H9 (cell line): Measurements from ENCODE around the gene TFAP2C. TPM values are rescaled to one million over a fixed set of nuclear protein-coding genes. Genes with fewer than 3 reads are reported as not detected.

Experiments used
- DNase-seq: peaks from one replicate; pipeline ENCODE4 v3.0.0-alpha.2; 2017
- H2AFZ ChIP-seq: one replicate; pipeline ENCODE4 v1.6.1; 2013; ENCODE audit warnings: mild to moderate bottlenecking, low read length, control low read depth, moderate library complexity
- H2AK5ac ChIP-seq: 2 replicates; pipeline ENCODE4 v1.6.1; 2013; ENCODE audit warnings: low read length, control low read depth, mixed read lengths; ENCODE audit not compliant: insufficient read length
- H2BK120ac ChIP-seq: one replicate; pipeline ENCODE4 v1.6.1; 2013; ENCODE audit warnings: low read depth, mild to moderate bottlenecking, low read length, control low read depth, inconsistent platforms; ENCODE audit not compliant: poor library complexity, severe bottlenecking
- H2BK12ac ChIP-seq: 2 replicates; pipeline ENCODE4 v1.6.1; 2013; ENCODE audit warnings: low read length, control low read depth, mixed read lengths, low read depth; ENCODE audit not compliant: insufficient read length
- H2BK15ac ChIP-seq: 2 replicates; pipeline ENCODE4 v1.6.1; 2013; ENCODE audit warnings: low read depth, low read length, control low read depth
- H2BK20ac ChIP-seq: one replicate; pipeline ENCODE4 v1.6.1; 2013; ENCODE audit warnings: low read depth, mild to moderate bottlenecking, low read length, control low read depth, inconsistent platforms; ENCODE audit not compliant: poor library complexity, severe bottlenecking
- H2BK5ac ChIP-seq: 2 replicates; pipeline ENCODE4 v1.6.1; 2013; ENCODE audit warnings: low read length, control low read depth, mixed read lengths; ENCODE audit not compliant: insufficient read length
- H3K14ac ChIP-seq: 2 replicates; pipeline ENCODE4 v1.6.1; 2013; ENCODE audit warnings: low read length, control low read depth; ENCODE audit not compliant: insufficient read depth
- H3K18ac ChIP-seq: 2 replicates; pipeline ENCODE4 v1.6.1; 2013; ENCODE audit warnings: low read depth, mild to moderate bottlenecking, mixed read lengths, low read length, control low read depth; ENCODE audit not compliant: insufficient read length
- H3K23ac ChIP-seq: 2 replicates; pipeline ENCODE4 v1.6.1; 2013; ENCODE audit warnings: low read length, control low read depth, mixed read lengths, low read depth; ENCODE audit not compliant: insufficient read length
- H3K23me2 ChIP-seq: 2 replicates; pipeline ENCODE4 v1.6.1; 2013; ENCODE audit warnings: low read depth, mild to moderate bottlenecking, mixed read lengths, low read length, control low read depth; ENCODE audit not compliant: insufficient read length, poor library complexity, severe bottlenecking
- H3K27ac ChIP-seq: 2 replicates; pipeline ENCODE4 v1.5.1; 2013; ENCODE audit warnings: low read length, control low read depth, mixed read lengths, low read depth; ENCODE audit not compliant: insufficient read length
- H3K27me3 ChIP-seq: 2 replicates; pipeline ENCODE4 v1.6.1; 2013; ENCODE audit warnings: low read length, control low read depth, inconsistent platforms; ENCODE audit not compliant: insufficient read depth
- H3K4ac ChIP-seq: 2 replicates; pipeline ENCODE4 v1.6.1; 2013; ENCODE audit warnings: low read depth, mild to moderate bottlenecking, control low read depth, inconsistent platforms, low read length, moderate library complexity
- H3K4me1 ChIP-seq: 2 replicates; pipeline ENCODE4 v1.6.1; 2013; ENCODE audit warnings: low read length, control low read depth, inconsistent platforms; ENCODE audit not compliant: insufficient read depth
- H3K4me2 ChIP-seq: 2 replicates; pipeline ENCODE4 v1.6.1; 2013; ENCODE audit warnings: low read length, control low read depth, mixed read lengths; ENCODE audit not compliant: insufficient read length, insufficient read depth
- H3K56ac ChIP-seq: 2 replicates; pipeline ENCODE4 v1.6.1; 2013; ENCODE audit warnings: low read depth, mild to moderate bottlenecking, mixed read lengths, low read length, control low read depth; ENCODE audit not compliant: insufficient read length
- H3K79me1 ChIP-seq: 2 replicates; pipeline ENCODE4 v1.6.1; 2013; ENCODE audit warnings: low read depth, mild to moderate bottlenecking, moderate library complexity, low read length, control low read depth, inconsistent platforms; ENCODE audit not compliant: insufficient read depth, poor library complexity, severe bottlenecking
- H3K79me2 ChIP-seq: 2 replicates; pipeline ENCODE4 v1.6.1; 2013; ENCODE audit warnings: low read length, control low read depth, inconsistent platforms; ENCODE audit not compliant: insufficient read depth
- H3K9ac ChIP-seq: 2 replicates; pipeline ENCODE4 v1.6.1; 2013; ENCODE audit warnings: low read length, control low read depth, mixed read lengths; ENCODE audit not compliant: insufficient read length; ENCODE audit errors: extremely low read depth
- H3K9me3 ChIP-seq: one replicate; pipeline ENCODE4 v1.6.1; 2013; ENCODE audit warnings: low read depth, low read length, inconsistent platforms; ENCODE audit not compliant: control insufficient read depth
- H3T11ph ChIP-seq: one replicate; pipeline ENCODE4 v1.6.1; 2013; ENCODE audit warnings: mild to moderate bottlenecking, low read length, control low read depth, inconsistent platforms
- H4K20me1 ChIP-seq: one replicate; pipeline ENCODE4 v1.6.1; 2013; ENCODE audit not compliant: control insufficient read depth, insufficient read length, insufficient read depth
- H4K5ac ChIP-seq: 2 replicates; pipeline ENCODE4 v1.6.1; 2013; ENCODE audit warnings: low read depth, mild to moderate bottlenecking, mixed read lengths, low read length, control low read depth; ENCODE audit not compliant: insufficient read length
- H4K8ac ChIP-seq: replicated peaks from 2 replicates; pipeline ENCODE4 v1.6.1; 2013; ENCODE audit warnings: low read length, control low read depth, mixed read lengths, low read depth; ENCODE audit not compliant: insufficient read length
- H4K91ac ChIP-seq: 2 replicates; pipeline ENCODE4 v1.6.1; 2013; ENCODE audit warnings: low read depth, mild to moderate bottlenecking, moderate library complexity, mixed read lengths, low read length, control low read depth; ENCODE audit not compliant: insufficient read length
- H3K27ac Mint-ChIP-seq, 3 experiments: 2 replicates in 2 of 3; 3 replicates in 1 of 3; pipeline ENCODE4 v1.8.0; 2020 to 2021; ENCODE audit warnings: mixed read lengths in 3 of 3, mild to moderate bottlenecking in 1 of 3, moderate library complexity in 1 of 3
- H3K27me3 Mint-ChIP-seq: 2 replicates; pipeline ENCODE4 v1.8.0; 2021; ENCODE audit warnings: low read depth, mild to moderate bottlenecking, moderate library complexity, mixed read lengths
- H3K36me3 Mint-ChIP-seq, 3 experiments: 2 replicates in 2 of 3; 3 replicates in 1 of 3; pipeline ENCODE4 v1.8.0; 2020 to 2021; ENCODE audit warnings: low read depth in 3 of 3, mixed read lengths in 3 of 3; ENCODE audit not compliant: insufficient read depth in 1 of 3
- H3K4me1 Mint-ChIP-seq, 2 experiments: 2 replicates each; pipeline ENCODE4 v1.8.0; 2020; ENCODE audit warnings: mixed read lengths in 2 of 2
- H3K4me3 Mint-ChIP-seq, 2 experiments: 2 replicates in 1 of 2; 3 replicates in 1 of 2; pipeline ENCODE4 v1.8.0; 2020 to 2021; ENCODE audit warnings: mild to moderate bottlenecking in 2 of 2, mixed read lengths in 2 of 2, moderate library complexity in 1 of 2
- H3K9me3 Mint-ChIP-seq, 2 experiments: 2 replicates in 1 of 2; 3 replicates in 1 of 2; pipeline ENCODE4 v1.8.0; 2020; ENCODE audit warnings: mild to moderate bottlenecking in 2 of 2, mixed read lengths in 2 of 2, moderate library complexity in 1 of 2
- WGBS: extraction: QIAGEN DNeasy Blood & Tissue Kit; methylation state at CpG from one replicate; pipeline ENCODE4 v1.1.7; 2013; ENCODE audit warnings: missing lambda C conversion rate, low lambda C conversion rate, mixed read lengths; ENCODE audit not compliant: insufficient read length; ENCODE audit errors: extremely low coverage; 5-methylcytosine and 5-hydroxymethylcytosine counted together
- total RNA-seq: library from RNA; stranded (reverse); gene quantifications from 2 replicates; pipeline ENCODE4 v1.2.1, GENCODE V29; 2021
- TF ChIP-seq, protein P1 (sequence below): fragments of 200-600 bp; sonication (generic); conservative IDR thresholded peaks from 3 replicates; pipeline ENCODE4 v1.8.0; 2021; ENCODE audit warnings: antibody characterized with exemption, mild to moderate bottlenecking

TFAP2C gene
- total RNA-seq, 1 experiment from 2014 or later = 24.3 TPM

DNA sequence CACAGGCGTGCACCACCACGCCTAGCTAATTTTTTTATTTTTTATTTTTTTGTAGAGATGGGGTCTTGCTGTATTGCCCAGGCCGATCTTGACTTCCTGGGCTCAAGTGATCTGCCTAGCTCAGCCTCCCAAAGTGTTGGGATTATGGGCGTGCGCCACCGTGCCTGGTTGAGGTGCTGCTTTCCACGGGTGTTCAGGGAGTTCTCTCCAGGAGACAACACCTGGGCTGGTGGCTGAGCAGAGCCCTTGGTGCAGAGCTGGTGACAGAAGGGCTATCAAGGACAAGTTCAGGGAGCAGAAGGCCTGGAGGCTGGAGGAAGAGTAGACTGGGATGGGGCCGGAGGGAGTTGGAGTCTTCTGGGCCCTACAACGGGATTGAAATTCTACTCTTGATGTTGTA, 34.6 kb downstream of the TFAP2C start:
- Histone ChIP-seq H2BK5ac (no peak overlapping the region), H3K27me3 (no peaks in the 10 kb centered on the region), H3K23ac (no peak overlapping the region), H4K5ac (no peak overlapping the region), H4K20me1 (no peaks in the 10 kb centered on the region), H4K8ac (no peak overlapping the region), H3K23me2 (no peaks in the 10 kb centered on the region), H3K14ac (no peak overlapping the region), H2BK15ac (no peak overlapping the region), H3K79me1 (no peaks in the 10 kb centered on the region), H3K79me2 (no peaks in the 10 kb centered on the region), H2BK12ac (no peak overlapping the region), H2BK120ac (no peak overlapping the region), H3K9ac (no peak overlapping the region), H2AK5ac (no peak overlapping the region), H3K4me2 (no peak overlapping the region), H3K4me1 (no peaks in the 10 kb centered on the region), H2BK20ac (no peak overlapping the region), H3K9me3 (no peaks in the 10 kb centered on the region), H4K91ac (no peak overlapping the region), H3K27ac (no peak overlapping the region), H3K18ac (no peak overlapping the region), H3K56ac (no peak overlapping the region), H3K4ac (no peak overlapping the region), H3T11ph (no peak overlapping the region), H2AFZ (no peak overlapping the region)
- peaks cover 4 to 7% of the 10 kb centered on the region in 2 experiments; a peak in 2 of 4 replicates for H3K4me1 Mint-ChIP-seq
- H3K27me3 Mint-ChIP-seq = no peaks in the 10 kb centered on the region; the same call in 1 of the 2 replicates
- no peak overlapping the region for H3K4me3 Mint-ChIP-seq
- H3K36me3 Mint-ChIP-seq = no peaks in the 10 kb centered on the region; a peak in 1 of 7 replicates
- no peaks in the 10 kb centered on the region for H3K9me3 Mint-ChIP-seq
- no peak overlapping the region for H3K27ac Mint-ChIP-seq
- no CpG with 5 or more reads among the region's 9 CpGs for WGBS
- no peak for DNase-seq
- TF ChIP-seq, protein P1, sequence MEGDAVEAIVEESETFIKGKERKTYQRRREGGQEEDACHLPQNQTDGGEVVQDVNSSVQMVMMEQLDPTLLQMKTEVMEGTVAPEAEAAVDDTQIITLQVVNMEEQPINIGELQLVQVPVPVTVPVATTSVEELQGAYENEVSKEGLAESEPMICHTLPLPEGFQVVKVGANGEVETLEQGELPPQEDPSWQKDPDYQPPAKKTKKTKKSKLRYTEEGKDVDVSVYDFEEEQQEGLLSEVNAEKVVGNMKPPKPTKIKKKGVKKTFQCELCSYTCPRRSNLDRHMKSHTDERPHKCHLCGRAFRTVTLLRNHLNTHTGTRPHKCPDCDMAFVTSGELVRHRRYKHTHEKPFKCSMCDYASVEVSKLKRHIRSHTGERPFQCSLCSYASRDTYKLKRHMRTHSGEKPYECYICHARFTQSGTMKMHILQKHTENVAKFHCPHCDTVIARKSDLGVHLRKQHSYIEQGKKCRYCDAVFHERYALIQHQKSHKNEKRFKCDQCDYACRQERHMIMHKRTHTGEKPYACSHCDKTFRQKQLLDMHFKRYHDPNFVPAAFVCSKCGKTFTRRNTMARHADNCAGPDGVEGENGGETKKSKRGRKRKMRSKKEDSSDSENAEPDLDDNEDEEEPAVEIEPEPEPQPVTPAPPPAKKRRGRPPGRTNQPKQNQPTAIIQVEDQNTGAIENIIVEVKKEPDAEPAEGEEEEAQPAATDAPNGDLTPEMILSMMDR = no peak
